ENCODE results near the gene APOO.

GRCh38 chrX:23883737-23884354, 23.9 kb downstream of the APOO start:
- TF ChIP-seq POLR2AphosphoS5 (IDR thresholded peaks at IDR 0.05; ENCODE audit: borderline replicate concordance, low read depth, low read length) (no peak), EZH2 (IDR thresholded peaks at IDR 0.05) (no peak), FOXP2 (optimal IDR thresholded peaks at IDR 0.05; ENCODE audit: control extremely low read depth, extremely low read length, insufficient read depth) (no peak)
